Measurements from ENCODE around the gene MEG3. TPM values are rescaled to one million over a fixed set of nuclear protein-coding genes. Genes with fewer than 3 reads are reported as not detected.
"Not testable (repeated sequence)": the region's sequence is repeated elsewhere in the genome, so short reads cannot be mapped to it uniquely, and the experiment has no call there.

Gene MEG3
- total and polyA plus RNA-seq, 12 donors: 86.6 to 8,129 (median 728) TPM

GRCh38 chr14:100791995-100792394 lies 33.9 kb upstream of the MEG3 start:
- no peaks in the 10 kb centered on the region for H3K27me3 ChIP-seq
- WGBS, 4 donors: 91 to 95% (median 92%) methylated on average over 4 to 13 of the region's 13 CpGs
- H3K4me3 ChIP-seq: no peak overlapping the region
- H3K4me1 ChIP-seq (replicated peaks in 1 of 2): peaks cover 0 to 8% of the 10 kb centered on the region in 2 donors
- H3K27ac ChIP-seq: no peak overlapping the region
- intact Hi-C loops (cut with DNase I): no loop called here
- no peaks in the 10 kb centered on the region for H3K9me3 ChIP-seq (replicated peaks in 1 of 3)
- no peak for DNase-seq
- no peak for TF ChIP-seq CTCF (IDR thresholded peaks at IDR 0.05)
- no peaks in the 10 kb centered on the region for H3K36me3 ChIP-seq (replicated peaks in 1 of 2)

GRCh38 chr14:100796946-100797345 lies 29.0 kb upstream of the MEG3 start:
- TF ChIP-seq POLR2A (IDR thresholded peaks at IDR 0.05): no peak
- TF ChIP-seq CTCF (IDR thresholded peaks at IDR 0.05): no peak
- no peaks in the 10 kb centered on the region for H3K36me3 ChIP-seq (replicated peaks in 1 of 2)
- H3K4me1 ChIP-seq (replicated peaks in 1 of 2): no peaks in the 10 kb centered on the region
- no peaks in the 10 kb centered on the region for H3K27me3 ChIP-seq
- intact Hi-C loops (cut with DNase I): no loop called here
- H3K4me3 ChIP-seq: no peak overlapping the region
- 88 to 93% (median 89%) methylated on average over 4 of the region's 4 CpGs for WGBS, 4 donors
- DNase-seq: no peak
- no peak overlapping the region for H3K27ac ChIP-seq
- no peaks in the 10 kb centered on the region for H3K9me3 ChIP-seq (replicated peaks in 1 of 3)

- Histone ChIP-seq H3K9me3 (replicated peaks in 1 of 3) (no peaks in the 10 kb centered on the region), H3K27ac (no peak overlapping the region), H3K4me1 (replicated peaks in 1 of 2) (no peaks in the 10 kb centered on the region), H3K27me3 (no peaks in the 10 kb centered on the region), H3K36me3 (replicated peaks in 1 of 2) (no peaks in the 10 kb centered on the region), H3K4me3 (no peak overlapping the region)
- TF ChIP-seq CTCF (IDR thresholded peaks at IDR 0.05): no peak
- TF ChIP-seq POLR2A (IDR thresholded peaks at IDR 0.05): no peak
- intact Hi-C loops (cut with DNase I): no loop called here
- WGBS, 4 donors: 89 to 95% (median 93%) methylated on average over 4 of the region's 4 CpGs
- DNase-seq: no peak
These were observed 25.9 kb upstream of the MEG3 start for GRCh38 chr14:100800041-100800440.

- H3K27ac ChIP-seq; H3K36me3 ChIP-seq (replicated peaks in 1 of 2); H3K9me3 ChIP-seq (replicated peaks in 1 of 3); intact Hi-C loops (cut with DNase I); DNase-seq; H3K27me3 ChIP-seq; H3K4me1 ChIP-seq (replicated peaks in 1 of 2); H3K4me3 ChIP-seq: not testable (repeated sequence)
- WGBS, 4 donors: 87 to 94% (median 94%) methylated on average over 9 of the region's 9 CpGs
These were observed 24.5 kb upstream of the MEG3 start for GRCh38 chr14:100801433-100801832.

GRCh38 chr14:100802179-100802578 lies 23.7 kb upstream of the MEG3 start:
- intact Hi-C loops (cut with DNase I): no loop called here
- WGBS, 4 donors: 79 to 84% (median 80%) methylated on average over 7 of the region's 7 CpGs
- H3K27ac ChIP-seq: no peak overlapping the region
- no peak for TF ChIP-seq POLR2A (IDR thresholded peaks at IDR 0.05)
- no peak for TF ChIP-seq CTCF (IDR thresholded peaks at IDR 0.05)
- H3K27me3 ChIP-seq: no peaks in the 10 kb centered on the region
- H3K4me3 ChIP-seq: no peak overlapping the region
- no peak for DNase-seq
- no peaks in the 10 kb centered on the region for H3K4me1 ChIP-seq (replicated peaks in 1 of 2)
- no peaks in the 10 kb centered on the region for H3K9me3 ChIP-seq (replicated peaks in 1 of 3)
- no peaks in the 10 kb centered on the region for H3K36me3 ChIP-seq (replicated peaks in 1 of 2)

All from adrenal gland (tissue), 12 donors.